ENCODE data around the gene RHBDF2.

The RHBDF2 gene

GRCh38 chr17:76446449-76447231 lies 54.6 kb downstream of the RHBDF2 start:
- H3K9ac ChIP-seq (ENCODE audit: low read length), result no peak overlapping the region
- H3K4me3 ChIP-seq (ENCODE audit: low read length), result no peak overlapping the region

GRCh38 chr17:76445697-76446448 lies 55.4 kb downstream of the RHBDF2 start:
- Histone ChIP-seq H3K27me3 (ENCODE audit: control insufficient read depth, insufficient read depth, low read length) (no peaks in the 10 kb centered on the region), H3K4me1 (ENCODE audit: control insufficient read depth, insufficient read depth, low read length) (peaks cover 18% of the 10 kb centered on the region), H3K36me3 (ENCODE audit: control insufficient read depth, insufficient read depth, low read length) (no peaks in the 10 kb centered on the region), H3K4me3 (ENCODE audit: low read length) (no peak overlapping the region), H3K27ac (ENCODE audit: low read depth, low read length) (no peak overlapping the region), H3K9ac (ENCODE audit: low read length) (no peak overlapping the region)

More at GRCh38 chr17:76446449-76447231, 54.6 kb downstream of the RHBDF2 start:
- H3K27me3 ChIP-seq (ENCODE audit: control insufficient read depth, insufficient read depth, low read length), result no peaks in the 10 kb centered on the region
- H3K27ac ChIP-seq (ENCODE audit: low read depth, low read length), result no peak overlapping the region
- H3K36me3 ChIP-seq (ENCODE audit: control insufficient read depth, insufficient read depth, low read length), result no peaks in the 10 kb centered on the region
- H3K4me1 ChIP-seq (ENCODE audit: control insufficient read depth, insufficient read depth, low read length), result peaks cover 18% of the 10 kb centered on the region

GRCh38 chr17:76444518-76445311 lies 56.5 kb downstream of the RHBDF2 start:
- H3K27ac ChIP-seq (ENCODE audit: low read depth, low read length), result no peak overlapping the region
- no peaks in the 10 kb centered on the region for H3K36me3 ChIP-seq (ENCODE audit: control insufficient read depth, insufficient read depth, low read length)
- no peak overlapping the region for H3K4me3 ChIP-seq (ENCODE audit: low read length)
- peaks cover 18% of the 10 kb centered on the region for H3K4me1 ChIP-seq (ENCODE audit: control insufficient read depth, insufficient read depth, low read length)
- H3K27me3 ChIP-seq (ENCODE audit: control insufficient read depth, insufficient read depth, low read length), result no peaks in the 10 kb centered on the region
- no peak overlapping the region for H3K9ac ChIP-seq (ENCODE audit: low read length)

- no peak overlapping the region for H3K4me3 ChIP-seq (ENCODE audit: low read length)
- no peak overlapping the region for H3K9ac ChIP-seq (ENCODE audit: low read length)
- no peaks in the 10 kb centered on the region for H3K27me3 ChIP-seq (ENCODE audit: control insufficient read depth, insufficient read depth, low read length)
- peaks cover 7% of the 10 kb centered on the region for H3K4me1 ChIP-seq (ENCODE audit: control insufficient read depth, insufficient read depth, low read length)
- no peak overlapping the region for H3K27ac ChIP-seq (ENCODE audit: low read depth, low read length)
- H3K36me3 ChIP-seq (ENCODE audit: control insufficient read depth, insufficient read depth, low read length), result no peaks in the 10 kb centered on the region
Observed at GRCh38 chr17:76442341-76443338, 58.6 kb downstream of the RHBDF2 start.

GRCh38 chr17:76441686-76442340 lies 59.4 kb downstream of the RHBDF2 start:
- Histone ChIP-seq H3K27me3 (ENCODE audit: control insufficient read depth, insufficient read depth, low read length) (no peaks in the 10 kb centered on the region), H3K36me3 (ENCODE audit: control insufficient read depth, insufficient read depth, low read length) (no peaks in the 10 kb centered on the region), H3K27ac (ENCODE audit: low read depth, low read length) (no peak overlapping the region), H3K9ac (ENCODE audit: low read length) (no peak overlapping the region), H3K4me3 (ENCODE audit: low read length) (no peak overlapping the region), H3K4me1 (ENCODE audit: control insufficient read depth, insufficient read depth, low read length) (peaks cover 4% of the 10 kb centered on the region)

- H3K4me1 ChIP-seq (ENCODE audit: control insufficient read depth, insufficient read depth, low read length), result no peaks in the 10 kb centered on the region
- no peak overlapping the region for H3K27ac ChIP-seq (ENCODE audit: low read depth, low read length)
- H3K9ac ChIP-seq (ENCODE audit: low read length), result no peak overlapping the region
- H3K27me3 ChIP-seq (ENCODE audit: control insufficient read depth, insufficient read depth, low read length), result no peaks in the 10 kb centered on the region
- no peaks in the 10 kb centered on the region for H3K36me3 ChIP-seq (ENCODE audit: control insufficient read depth, insufficient read depth, low read length)
- no peak overlapping the region for H3K4me3 ChIP-seq (ENCODE audit: low read length)
Observed at GRCh38 chr17:76440751-76441362, 60.4 kb downstream of the RHBDF2 start.

GRCh38 chr17:76439314-76439928 lies 61.8 kb downstream of the RHBDF2 start:
- H3K9ac ChIP-seq (ENCODE audit: low read length), result no peak overlapping the region
- no peaks in the 10 kb centered on the region for H3K4me1 ChIP-seq (ENCODE audit: control insufficient read depth, insufficient read depth, low read length)
- H3K36me3 ChIP-seq (ENCODE audit: control insufficient read depth, insufficient read depth, low read length), result no peaks in the 10 kb centered on the region
- no peak overlapping the region for H3K27ac ChIP-seq (ENCODE audit: low read depth, low read length)
- H3K4me3 ChIP-seq (ENCODE audit: low read length), result no peak overlapping the region
- H3K27me3 ChIP-seq (ENCODE audit: control insufficient read depth, insufficient read depth, low read length), result no peaks in the 10 kb centered on the region

GRCh38 chr17:76438906-76439305 lies 62.3 kb downstream of the RHBDF2 start:
- no peaks in the 10 kb centered on the region for H3K27me3 ChIP-seq (ENCODE audit: control insufficient read depth, insufficient read depth, low read length)
- H3K4me1 ChIP-seq (ENCODE audit: control insufficient read depth, insufficient read depth, low read length), result no peaks in the 10 kb centered on the region
- no peak overlapping the region for H3K27ac ChIP-seq (ENCODE audit: low read depth, low read length)
- H3K36me3 ChIP-seq (ENCODE audit: control insufficient read depth, insufficient read depth, low read length), result no peaks in the 10 kb centered on the region
- no peak overlapping the region for H3K9ac ChIP-seq (ENCODE audit: low read length)
- no peak overlapping the region for H3K4me3 ChIP-seq (ENCODE audit: low read length)

GRCh38 chr17:76437467-76438402 lies 63.5 kb downstream of the RHBDF2 start:
- Histone ChIP-seq H3K9ac (ENCODE audit: low read length) (no peak overlapping the region), H3K36me3 (ENCODE audit: control insufficient read depth, insufficient read depth, low read length) (no peaks in the 10 kb centered on the region), H3K4me3 (ENCODE audit: low read length) (no peak overlapping the region), H3K27ac (ENCODE audit: low read depth, low read length) (no peak overlapping the region), H3K4me1 (ENCODE audit: control insufficient read depth, insufficient read depth, low read length) (no peaks in the 10 kb centered on the region), H3K27me3 (ENCODE audit: control insufficient read depth, insufficient read depth, low read length) (no peaks in the 10 kb centered on the region)

GRCh38 chr17:76435751-76436150 lies 65.5 kb downstream of the RHBDF2 start:
- H3K27me3 ChIP-seq (ENCODE audit: control insufficient read depth, insufficient read depth, low read length), result no peaks in the 10 kb centered on the region
- no peak overlapping the region for H3K9ac ChIP-seq (ENCODE audit: low read length)

More at GRCh38 chr17:76435751-76436150, 65.5 kb downstream of the RHBDF2 start:
- Histone ChIP-seq H3K36me3 (ENCODE audit: control insufficient read depth, insufficient read depth, low read length) (no peaks in the 10 kb centered on the region), H3K27ac (ENCODE audit: low read depth, low read length) (no peak overlapping the region), H3K4me3 (ENCODE audit: low read length) (no peak overlapping the region), H3K4me1 (ENCODE audit: control insufficient read depth, insufficient read depth, low read length) (no peaks in the 10 kb centered on the region)
